AG04450 (cell line): Measurements from ENCODE around the gene EN1. TPM values are rescaled to one million over a fixed set of nuclear protein-coding genes. Genes with fewer than 3 reads are reported as not detected.

Source experiments
- CTCF ChIA-PET: fragments of 300-600, 350-600 bp; formaldehyde crosslinking; extraction: SDS; loops from one replicate; lab custom pipeline; 2022; ENCODE audit warnings: antibody characterized with exemption, inconsistent platforms; lab: Charles Lee
- POLR2A ChIA-PET: fragments of 350-600 bp; formaldehyde crosslinking; extraction: SDS; loops from one replicate; lab custom pipeline; 2021; ENCODE audit warnings: antibody characterized with exemption, inconsistent platforms; lab: Yijun Ruan, JAX
- DNase-seq: peaks from one replicate; pipeline ENCODE4 v3.0.0-alpha.2; 2011; ENCODE audit warnings: low read depth, low spot score
- H3K27ac ChIP-seq: one replicate; pipeline ENCODE4 v1.5.1; 2012; ENCODE audit warnings: low read depth, low read length, control low read depth
- H3K27me3 ChIP-seq: one replicate; pipeline ENCODE4 v1.6.0; 2012; ENCODE audit warnings: low read length; ENCODE audit not compliant: control insufficient read depth, insufficient read depth
- H3K4me3 ChIP-seq: 2 replicates; pipeline ENCODE4 v1.5.1; 2011; ENCODE audit warnings: mild to moderate bottlenecking, low read depth, low read length, control low read depth
- H3K9me3 ChIP-seq: 2 replicates; pipeline ENCODE4 v1.5.1; 2012; ENCODE audit warnings: low read length; ENCODE audit not compliant: control insufficient read depth, insufficient read depth
- CTCF ChIP-seq: IDR thresholded peaks from 2 replicates; pipeline ENCODE4 v1.5.1; 2011; ENCODE audit warnings: low read depth, low read length, control low read depth, inconsistent platforms
- polyA plus RNA-seq: library from polyadenylated mRNA; depleted of rRNA; stranded (reverse); fragments of >200 nt; gene quantifications from 2 replicates; pipeline ENCODE4 v1.2.3, GENCODE V29; 2011

Gene EN1
- polyA plus RNA-seq, 1 experiment: not detected

- no peak for TF ChIP-seq CTCF
- Histone ChIP-seq H3K27me3 (peaks cover 94% of the 10 kb centered on the region), H3K4me3 (no peak overlapping the region), H3K9me3 (peaks cover 10% of the 10 kb centered on the region; the same call in 1 of the 2 replicates), H3K27ac (no peak overlapping the region)
- POLR2A ChIA-PET: no interaction called here
- DNase-seq: no peak
- CTCF ChIA-PET: interaction anchor here (0.6 kb wide), 1 partner anchor 218 kb away, joined by 3 read pairs; no protein-coding TSS in a partner anchor
Observed at GRCh38 chr2:118837067-118837466, 10.4 kb downstream of the EN1 start.

GRCh38 chr2:118836411-118836930, 11.0 kb downstream of the EN1 start:
- Histone ChIP-seq H3K9me3 (peaks cover 8% of the 10 kb centered on the region; the same call in 1 of the 2 replicates), H3K27ac (no peak overlapping the region), H3K4me3 (no peak overlapping the region), H3K27me3 (peaks cover 94% of the 10 kb centered on the region)
- no peak for TF ChIP-seq CTCF
- CTCF ChIA-PET: interaction anchor here (0.6 kb wide), 1 partner anchor 218 kb away, joined by 3 read pairs; no protein-coding TSS in a partner anchor
- DNase-seq: no peak
- POLR2A ChIA-PET: no interaction called here

GRCh38 chr2:118835746-118836410, 11.6 kb downstream of the EN1 start:
- no peak for TF ChIP-seq CTCF
- peaks cover 92% of the 10 kb centered on the region for H3K27me3 ChIP-seq
- CTCF ChIA-PET: no interaction called here
- H3K9me3 ChIP-seq: peaks cover 5% of the 10 kb centered on the region; the same call in 1 of the 2 replicates
- no peak overlapping the region for H3K27ac ChIP-seq
- peak overlapping the region; percentile 31 for H3K4me3 ChIP-seq
- DNase-seq: no peak
- POLR2A ChIA-PET: no interaction called here

GRCh38 chr2:118834901-118835745, 12.3 kb downstream of the EN1 start:
- DNase-seq: no peak
- H3K27ac ChIP-seq: no peak overlapping the region
- peaks cover 5% of the 10 kb centered on the region; the same call in 1 of the 2 replicates for H3K9me3 ChIP-seq
- ChIA-PET CTCF (no interaction called here), POLR2A (no interaction called here)
- H3K4me3 ChIP-seq: peak overlapping the region; percentile 27; the same call in 1 of the 2 replicates
- no peak for TF ChIP-seq CTCF
- H3K27me3 ChIP-seq: peaks cover 89% of the 10 kb centered on the region

- H3K27me3 ChIP-seq: peaks cover 85% of the 10 kb centered on the region
- DNase-seq: no peak
- no peak overlapping the region for H3K4me3 ChIP-seq
- H3K9me3 ChIP-seq: peaks cover 5% of the 10 kb centered on the region; the same call in 1 of the 2 replicates
- no peak overlapping the region for H3K27ac ChIP-seq
- CTCF ChIA-PET: no interaction called here
- TF ChIP-seq CTCF: no peak
- POLR2A ChIA-PET: no interaction called here
Observed at GRCh38 chr2:118834440-118834810, 13.0 kb downstream of the EN1 start.
